A549 (cell line): Measurements from ENCODE around the gene MGAT5. TPM values are rescaled to one million over a fixed set of nuclear protein-coding genes. Genes with fewer than 3 reads are reported as not detected.

Source experiments
- ATAC-seq, 2 experiments: fragments of 200-7000 bp in 1 of 2; fragments of >200 bp in 1 of 2; cut with Nextera tagmentation in 1 of 2; cut with Tn5 transposase in 1 of 2; 3 replicates each; pipeline versions ENCODE4 v1.8.0 to v1.9.1; 2018 to 2020; ENCODE audit warnings: mild to moderate bottlenecking in 1 of 2, moderate library complexity in 1 of 2
- CTCF ChIA-PET: fragments of 300-600 bp; sonication (Branson Sonifier 250); formaldehyde crosslinking; extraction: SDS; loops from one replicate; lab custom pipeline; 2021; ENCODE audit warnings: antibody characterized with exemption, inconsistent platforms; lab: Yijun Ruan, JAX
- POLR2A ChIA-PET: fragments of 350-600 bp; formaldehyde crosslinking; extraction: SDS; loops from one replicate; lab custom pipeline; 2021; ENCODE audit warnings: antibody characterized with exemption, inconsistent platforms; lab: Yijun Ruan, JAX
- DNase-seq, 2 experiments: peaks; one replicate each; pipeline versions ENCODE4 v3.0.0 to v3.0.0-alpha.2; 2011 to 2016; ENCODE audit warnings: low read depth in 1 of 2, low spot score in 1 of 2
- FAIRE-seq: peaks from 2 replicates; lab custom pipeline; 2011; peaks lifted over from hg19 to GRCh38; lab: Jason Lieb, UNC
- H3K27ac ChIP-seq, 2 experiments: fragments of >200 bp; sonication (Bioruptor Twin); formaldehyde crosslinking; 3 replicates each; pipeline ENCODE4 v1.5.1; 2016 to 2017
- H3K4me1 ChIP-seq: fragments of >200 bp; sonication (Bioruptor Twin); formaldehyde crosslinking; 3 replicates; pipeline ENCODE4 v1.6.1; 2016
- H3K4me2 ChIP-seq: fragments of >200 bp; sonication (Bioruptor Twin); formaldehyde crosslinking; 3 replicates; pipeline ENCODE4 v1.6.1; 2016
- H3K4me3 ChIP-seq: fragments of >200 bp; sonication (Bioruptor Twin); formaldehyde crosslinking; 3 replicates; pipeline ENCODE4 v1.5.1; 2016
- H3K9me3 ChIP-seq: fragments of >200 bp; sonication (Bioruptor Twin); formaldehyde crosslinking; 3 replicates; pipeline ENCODE4 v1.6.1; 2016
- BCL3 ChIP-seq: fragments of >200 bp; sonication (Bioruptor Twin); formaldehyde crosslinking; IDR thresholded peaks from 3 replicates; pipeline ENCODE4 v1.6.1; 2016
- CBX2 ChIP-seq: fragments of 200-600 bp; sonication (generic); IDR thresholded peaks from 2 replicates; pipeline ENCODE4 v1.6.1; 2016; ENCODE audit warnings: low read depth, mild to moderate bottlenecking, borderline replicate concordance
- CHD2 ChIP-seq: fragments of 150-350 bp; IDR thresholded peaks from 2 replicates; pipeline ENCODE4 v1.6.1; 2014; ENCODE audit warnings: low read length; ENCODE audit not compliant: partially characterized antibody
- CHD4 ChIP-seq: fragments of 200-600 bp; sonication (generic); IDR thresholded peaks from 2 replicates; pipeline ENCODE4 v1.6.1; 2016; ENCODE audit warnings: antibody characterized with exemption, mild to moderate bottlenecking, borderline replicate concordance
- E2F6 ChIP-seq: IDR thresholded peaks from 2 replicates; pipeline ENCODE4 v1.6.1; 2012; ENCODE audit warnings: low read depth, borderline replicate concordance
- EHF ChIP-seq: fragments of 250-450 bp; sonication (Bioruptor Pico); IDR thresholded peaks from 2 replicates; pipeline ENCODE4 v1.5.0; 2020; ENCODE audit warnings: mild to moderate bottlenecking
- ELK1 ChIP-seq: fragments of 150-350 bp; IDR thresholded peaks from 2 replicates; pipeline ENCODE4 v1.6.1; 2014; ENCODE audit warnings: low read depth, mild to moderate bottlenecking, low read length
- ESRRA ChIP-seq: fragments of 150-350 bp; IDR thresholded peaks from 2 replicates; pipeline ENCODE4 v1.6.1; 2014; ENCODE audit warnings: mild to moderate bottlenecking, low read length, borderline replicate concordance
- JUNB ChIP-seq: fragments of >200 bp; sonication (Bioruptor Twin); formaldehyde crosslinking; IDR thresholded peaks from 2 replicates; pipeline ENCODE4 v1.6.1; 2016
- KDM1A ChIP-seq: fragments of 200-600 bp; sonication (generic); IDR thresholded peaks from 2 replicates; pipeline ENCODE4 v1.6.1; 2016; ENCODE audit warnings: low read depth, mild to moderate bottlenecking
- MAX ChIP-seq: IDR thresholded peaks from 2 replicates; pipeline ENCODE4 v1.6.1; 2012
- MYC ChIP-seq: IDR thresholded peaks from 2 replicates; pipeline ENCODE4 v1.6.1; 2012; ENCODE audit warnings: mild to moderate bottlenecking, inconsistent platforms, low read length, improper control_type of control experiment, borderline replicate concordance
- RAD21 ChIP-seq, 2 experiments: fragments of >200 bp in 1 of 2; sonication (Bioruptor Twin) in 1 of 2; formaldehyde crosslinking in 1 of 2; IDR thresholded peaks in 1 of 2; conservative IDR thresholded peaks in 1 of 2; 2 replicates in 1 of 2; 3 replicates in 1 of 2; pipeline ENCODE4 v1.6.1; 2012 to 2018; ENCODE audit warnings: inconsistent platforms in 1 of 2
- REST ChIP-seq: fragments of 200-600 bp; sonication (generic); IDR thresholded peaks from 2 replicates; pipeline ENCODE4 v1.6.1; 2016; ENCODE audit warnings: antibody characterized with exemption, mild to moderate bottlenecking, moderate library complexity
- RFX5 ChIP-seq: fragments of 450-650 bp; IDR thresholded peaks from 2 replicates; pipeline ENCODE4 v1.7.1; 2014; ENCODE audit warnings: antibody characterized with exemption, mild to moderate bottlenecking, moderate library complexity
- USF2 ChIP-seq: fragments of 450-650 bp; IDR thresholded peaks from 2 replicates; pipeline ENCODE4 v1.6.1; 2014; ENCODE audit warnings: antibody characterized with exemption
- WGBS: methylation state at CpG from one replicate; pipeline ENCODE4 v1.1.6; 2017; ENCODE audit errors: missing lambda C conversion rate; 5-methylcytosine and 5-hydroxymethylcytosine counted together
- polyA plus RNA-seq, 4 experiments: library from polyadenylated mRNA; depleted of rRNA in 3 of 4; stranded (reverse); fragments of >200 nt; fragmentation: RNase III in 1 of 4; extraction: RNeasy Plus Mini Kit Qiagen cat#74134 plus additional on column Dnase treatment in 1 of 4; gene quantifications; 2 replicates in 3 of 4; 3 replicates in 1 of 4; pipeline ENCODE4 v1.2.3, GENCODE V29; 2011 to 2017

The MGAT5 gene
- polyA plus RNA-seq, 2 of the 4 experiments (the other 2 are of a cell fraction): 13.2 to 17.1 TPM

GRCh38 chr2:134411279-134411827 lies 157.5 kb downstream of the MGAT5 start:
- WGBS: 79% methylated on average over 6 of the region's 6 CpGs
- Histone ChIP-seq H3K9me3 (no peaks in the 10 kb centered on the region), H3K4me2 (no peak overlapping the region), H3K4me1 (peaks cover 4% of the 10 kb centered on the region; the same call in 1 of the 3 replicates), H3K27ac (no peak overlapping the region), H3K4me3 (no peak overlapping the region)
- no peak for DNase-seq
- TF ChIP-seq EHF (CRISPR knock-in tag): no peak
- no peak for TF ChIP-seq ESRRA
- no peak for TF ChIP-seq MAX
- no peak for TF ChIP-seq RAD21 (conservative IDR thresholded peaks at IDR 0.05 in 1 of 2, IDR thresholded peaks at IDR 0.05 in 1 of 2)
- TF ChIP-seq REST: no peak
- no peak for TF ChIP-seq MYC
- TF ChIP-seq USF2: no peak
- TF ChIP-seq CHD2: no peak
- no peak for TF ChIP-seq KDM1A
- TF ChIP-seq BCL3: no peak
- TF ChIP-seq RFX5: no peak
- no peak for TF ChIP-seq ELK1
- TF ChIP-seq E2F6: no peak
- no peak for TF ChIP-seq CBX2
- TF ChIP-seq CHD4: no peak
- TF ChIP-seq JUNB: no peak
- FAIRE-seq: no peak
- CTCF ChIA-PET: interaction anchor here (0.6 to 4.5 kb wide), 24 partner anchors 8 to 528 kb away, joined by 3 to 59 read pairs (median 5); no protein-coding TSS in a partner anchor
- POLR2A ChIA-PET: interaction anchor here (0.6 kb wide), 1 partner anchor 1145 kb away, joined by 3 read pairs; no protein-coding TSS in a partner anchor
- no peak for ATAC-seq
